RPMI8226 (cell line): ENCODE results near the gene HOXC4.

Experiments
- DNase-seq: peaks from one replicate; pipeline ENCODE4 v3.0.0-alpha.2; 2015

Gene HOXC4

GRCh38 chr12:54053751-54054741 lies at the start of gene HOXC4:
Gene HOXC4, plus strand, starts transcription at chr12:54053835. Its CDS starts 88 bp downstream, at chr12:54053923.
- no peak for DNase-seq

GRCh38 chr12:54004063-54004840 lies 49.4 kb upstream of the HOXC4 start:
- DNase-seq, result no peak

- no peak for DNase-seq
Observed at GRCh38 chr12:54004841-54005530, 48.6 kb upstream of the HOXC4 start.

- DNase-seq, result no peak
Observed at GRCh38 chr12:54005531-54005852, 48.1 kb upstream of the HOXC4 start.

GRCh38 chr12:54005853-54006558 lies 47.6 kb upstream of the HOXC4 start:
- DNase-seq, result peak; percentile 83

- DNase-seq, result no peak
Observed at GRCh38 chr12:54006559-54007220, 46.9 kb upstream of the HOXC4 start.

- DNase-seq, result no peak
Observed at GRCh38 chr12:54007538-54008259, 45.9 kb upstream of the HOXC4 start.

GRCh38 chr12:54008260-54008552 lies 45.4 kb upstream of the HOXC4 start:
- no peak for DNase-seq

- DNase-seq, result no peak
Observed at GRCh38 chr12:54009171-54010052, 44.2 kb upstream of the HOXC4 start.

GRCh38 chr12:54010053-54010971 lies 43.3 kb upstream of the HOXC4 start:
- DNase-seq, result no peak

- no peak for DNase-seq
Observed at GRCh38 chr12:54010972-54011664, 42.5 kb upstream of the HOXC4 start.

GRCh38 chr12:54011665-54012532 lies 41.7 kb upstream of the HOXC4 start:
- no peak for DNase-seq

- DNase-seq, result no peak
Observed at GRCh38 chr12:54012631-54013409, 40.8 kb upstream of the HOXC4 start.

GRCh38 chr12:54014377-54015017 lies 39.1 kb upstream of the HOXC4 start:
- no peak for DNase-seq

- no peak for DNase-seq
Observed at GRCh38 chr12:54015018-54015931, 38.4 kb upstream of the HOXC4 start.
